Left ventricle myocardium inferior (tissue), 1 donor: ENCODE measurements around the gene NPAP1. TPM values are rescaled to one million over a fixed set of nuclear protein-coding genes. Genes with fewer than 3 reads are reported as not detected.
"Not testable (repeated sequence)": the region's sequence is repeated elsewhere in the genome, so short reads cannot be mapped to it uniquely, and the experiment has no call there.

Source experiments
- DNase-seq: peaks from one replicate; pipeline ENCODE4 v3.0.0-alpha.2; 2020
- H3K27ac ChIP-seq: fragments of 200-600 bp; replicated peaks from 2 replicates; pipeline ENCODE4 v1.8.0; 2021
- H3K27me3 ChIP-seq: fragments of 200-600 bp; 2 replicates; pipeline ENCODE4 v1.8.0; 2021; ENCODE audit warnings: low read depth
- H3K36me3 ChIP-seq: fragments of 200-600 bp; 2 replicates; pipeline ENCODE4 v1.8.0; 2021
- H3K4me1 ChIP-seq: fragments of 200-600 bp; 2 replicates; pipeline ENCODE4 v1.8.0; 2021
- H3K4me3 ChIP-seq: fragments of 200-600 bp; 2 replicates; pipeline ENCODE4 v1.8.0; 2021; ENCODE audit warnings: mild to moderate bottlenecking, moderate library complexity
- H3K9me3 ChIP-seq: fragments of 200-600 bp; replicated peaks from 2 replicates; pipeline ENCODE4 v1.8.0; 2021
- CTCF ChIP-seq: fragments of 200-600 bp; IDR thresholded peaks from 2 replicates; pipeline ENCODE4 v1.8.0; 2021; ENCODE audit warnings: antibody characterized with exemption, mild to moderate bottlenecking, borderline replicate concordance
- intact Hi-C: fragments of 100-400 bp; cut with micrococcal nuclease; formaldehyde crosslinking; loops from one replicate; pipeline ENCODE4 v1.11.0; 2022
- total RNA-seq: library from RNA; stranded (reverse); fragmentation: NEBNext Ultra II Directional; extraction: Animal tissue kit (Norgen Biotek cat#: 25700); gene quantifications from one replicate; pipeline ENCODE4 v1.2.1, GENCODE V29; 2021
- donor health status: DM: no; HTN: yes; CAD: no; lungs with severe emphysema.

NPAP1 gene
- total RNA-seq, 1 donor from 2014 or later, result not detected

- H3K27me3 ChIP-seq, result no peaks in the 10 kb centered on the region
- H3K4me1 ChIP-seq, result peaks cover 5% of the 10 kb centered on the region
- peaks cover 6% of the 10 kb centered on the region for H3K9me3 ChIP-seq
- no peak for TF ChIP-seq CTCF
- no peak for DNase-seq
- H3K27ac ChIP-seq, result no peak overlapping the region
- H3K36me3 ChIP-seq, result no peaks in the 10 kb centered on the region
- intact Hi-C loops, result no loop called here
- no peak overlapping the region for H3K4me3 ChIP-seq
These were observed 12.6 kb upstream of the NPAP1 start for GRCh38 chr15:24662991-24663390.

- intact Hi-C loops, result no loop called here
- H3K9me3 ChIP-seq, result peaks cover 16% of the 10 kb centered on the region
- no peak overlapping the region for H3K4me3 ChIP-seq
- no peaks in the 10 kb centered on the region for H3K36me3 ChIP-seq
- TF ChIP-seq CTCF, result no peak
- DNase-seq, result no peak
- H3K4me1 ChIP-seq, result no peaks in the 10 kb centered on the region
- H3K27ac ChIP-seq, result no peak overlapping the region
- no peaks in the 10 kb centered on the region for H3K27me3 ChIP-seq
These were observed 856 bp downstream of the NPAP1 start for GRCh38 chr15:24676431-24676830.

GRCh38 chr15:24678485-24678884, 2.9 kb downstream of the NPAP1 start:
- H3K4me3 ChIP-seq, result no peak overlapping the region
- no peak for TF ChIP-seq CTCF
- peaks cover 16% of the 10 kb centered on the region for H3K9me3 ChIP-seq
- intact Hi-C loops, result no loop called here
- no peak overlapping the region for H3K27ac ChIP-seq
- H3K4me1 ChIP-seq, result no peaks in the 10 kb centered on the region
- DNase-seq, result no peak
- H3K27me3 ChIP-seq, result no peaks in the 10 kb centered on the region
- no peaks in the 10 kb centered on the region for H3K36me3 ChIP-seq

- Histone ChIP-seq H3K9me3 (no peaks in the 10 kb centered on the region), H3K27me3 (no peaks in the 10 kb centered on the region), H3K4me1 (no peaks in the 10 kb centered on the region), H3K4me3 (no peak overlapping the region), H3K36me3 (no peaks in the 10 kb centered on the region), H3K27ac (no peak overlapping the region)
- DNase-seq, result no peak
- TF ChIP-seq CTCF, result no peak
- intact Hi-C loops, result no loop called here
These were observed 6.4 kb downstream of the NPAP1 start for GRCh38 chr15:24682002-24682401.

- H3K4me1 ChIP-seq, H3K27me3 ChIP-seq, H3K36me3 ChIP-seq, intact Hi-C loops, DNase-seq, H3K27ac ChIP-seq, H3K4me3 ChIP-seq, H3K9me3 ChIP-seq: not testable (repeated sequence)
These were observed 7.3 kb downstream of the NPAP1 start for GRCh38 chr15:24682905-24683304.

- Histone ChIP-seq H3K36me3 (no peaks in the 10 kb centered on the region), H3K4me3 (no peak overlapping the region), H3K27me3 (no peaks in the 10 kb centered on the region), H3K27ac (no peak overlapping the region), H3K9me3 (no peaks in the 10 kb centered on the region), H3K4me1 (no peaks in the 10 kb centered on the region)
- intact Hi-C loops, result no loop called here
- TF ChIP-seq CTCF, result no peak
- no peak for DNase-seq
These were observed 8.2 kb downstream of the NPAP1 start for GRCh38 chr15:24683736-24684135.
